GM15510 (cell line): Measurements from ENCODE around the gene MRPL44.
A peak's percentile ranks its signal among the peaks of the same experiment; 100 is the strongest.

Source experiments
- POLR2A ChIP-seq: IDR thresholded peaks from 3 replicates; pipeline ENCODE4 v1.6.1; 2011; ENCODE audit warnings: borderline replicate concordance; ENCODE audit not compliant: insufficient read length; ENCODE audit errors: extremely low read depth

MRPL44 gene

DNA sequence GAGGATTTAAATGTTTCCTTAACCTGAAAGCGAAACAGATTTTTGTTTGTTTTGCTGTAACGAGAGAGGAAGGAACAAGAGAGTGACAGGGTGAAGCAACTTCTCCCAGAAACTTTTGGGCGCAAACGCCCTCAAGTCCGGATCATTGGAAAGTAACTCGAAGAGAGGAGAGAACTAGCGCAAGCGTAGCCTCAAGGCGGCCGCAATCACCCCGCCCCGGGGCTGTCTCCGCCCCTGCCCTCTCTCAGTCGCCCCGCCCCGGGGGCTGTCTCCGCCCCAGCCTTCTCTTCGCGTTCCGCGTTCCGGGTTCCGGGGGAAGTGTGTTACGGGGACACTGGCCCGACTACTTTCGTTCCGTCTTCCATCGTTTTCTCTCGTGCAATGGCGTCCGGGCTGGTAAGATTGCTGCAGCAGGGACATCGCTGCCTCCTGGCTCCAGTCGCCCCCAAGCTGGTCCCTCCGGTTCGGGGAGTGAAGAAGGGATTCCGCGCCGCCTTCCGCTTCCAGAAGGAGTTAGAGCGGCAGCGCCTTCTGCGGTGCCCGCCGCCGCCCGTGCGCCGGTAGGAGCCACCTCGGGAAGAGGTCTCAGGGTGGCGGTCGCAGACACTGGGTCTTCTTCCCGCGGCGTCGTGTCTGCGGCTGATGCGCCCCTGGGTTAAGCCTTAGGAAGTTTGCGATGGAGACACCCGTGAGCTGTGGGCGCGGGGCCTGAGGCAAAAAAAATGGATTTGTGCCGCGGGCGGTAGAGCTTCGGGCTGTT is at the start of gene MRPL44:
MRPL44 (plus strand) TSS at position 372 of the 760 bp plus-strand sequence; CDS start at position 382, 10 bp downstream.
- peak; percentile 73 for TF ChIP-seq POLR2A

GRCh38 chr2:223908304-223908998 is 48.8 kb upstream of the MRPL44 start:
- TF ChIP-seq POLR2A, result no peak

DNA sequence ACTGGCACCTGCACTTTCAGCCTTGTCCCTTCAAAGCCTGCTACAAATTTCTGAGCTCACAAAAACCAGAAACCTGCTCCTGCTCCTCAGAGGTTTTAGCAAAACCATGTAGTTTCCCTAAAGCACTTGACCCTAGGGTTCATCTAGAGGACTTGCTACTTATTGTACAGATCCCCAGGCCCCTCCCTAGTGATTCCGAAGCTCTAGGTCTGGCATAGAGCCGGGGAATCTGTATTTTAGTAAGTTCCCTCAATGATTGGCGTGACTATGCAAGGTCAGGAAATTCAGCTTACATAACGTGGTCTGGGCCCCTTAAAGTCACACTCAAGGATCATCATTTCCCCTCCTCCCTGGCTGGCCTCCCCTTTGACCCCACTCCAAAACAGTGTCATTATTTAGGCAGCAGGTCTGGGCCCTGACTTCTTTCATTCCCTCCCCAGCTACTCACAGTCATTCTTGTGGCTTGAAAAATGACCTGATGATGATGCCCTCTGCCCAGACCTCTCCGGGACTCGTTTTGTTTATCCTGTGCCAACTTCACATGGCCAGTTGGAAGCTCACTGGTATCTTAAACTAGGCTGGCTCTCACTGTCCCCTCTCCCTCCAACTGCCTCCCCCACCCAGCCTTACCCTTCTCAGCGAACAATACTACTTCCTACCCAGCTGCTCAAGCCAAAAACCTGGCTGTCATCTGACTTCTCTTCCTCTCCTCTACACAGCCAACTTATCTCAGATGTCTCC is 48.1 kb upstream of the MRPL44 start:
- TF ChIP-seq POLR2A, result no peak

DNA sequence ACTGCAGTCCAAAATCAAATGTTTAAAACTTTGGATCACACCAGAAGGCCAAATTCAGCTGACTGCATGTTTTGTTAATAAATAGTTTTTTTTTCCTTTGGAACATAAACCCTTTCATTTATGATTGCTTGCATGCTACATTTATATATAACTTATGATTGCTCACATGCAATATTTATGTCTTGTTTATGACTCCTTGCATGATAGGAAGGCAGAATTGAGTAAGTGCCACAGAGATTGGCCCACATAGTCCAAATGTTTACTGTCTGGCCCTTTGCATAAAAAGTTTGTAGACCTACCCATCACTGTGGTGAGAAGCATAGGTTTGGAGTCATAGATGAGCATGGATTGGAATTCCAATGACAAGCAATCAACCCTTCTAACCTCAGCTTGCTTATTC is 42.9 kb upstream of the MRPL44 start:
- no peak for TF ChIP-seq POLR2A

DNA sequence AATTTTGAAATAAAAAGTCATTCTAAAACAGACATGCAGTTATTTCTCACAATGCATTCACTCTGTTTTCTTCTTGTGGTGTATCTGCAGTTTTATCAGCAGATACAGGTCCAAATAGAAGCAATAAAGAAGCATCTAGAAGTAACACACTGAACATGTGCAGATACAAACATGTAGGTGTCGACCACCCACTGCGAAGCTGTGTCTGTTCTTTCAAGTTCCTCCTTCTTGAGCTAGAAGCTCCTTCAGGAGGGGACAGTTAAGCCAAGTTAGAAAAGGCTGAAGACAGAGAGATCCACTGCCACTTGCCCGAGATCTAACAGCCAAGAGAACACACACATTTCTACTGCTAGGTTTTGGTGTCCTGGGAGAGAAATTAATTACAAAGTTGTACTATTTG is 42.2 kb upstream of the MRPL44 start:
- no peak for TF ChIP-seq POLR2A

DNA sequence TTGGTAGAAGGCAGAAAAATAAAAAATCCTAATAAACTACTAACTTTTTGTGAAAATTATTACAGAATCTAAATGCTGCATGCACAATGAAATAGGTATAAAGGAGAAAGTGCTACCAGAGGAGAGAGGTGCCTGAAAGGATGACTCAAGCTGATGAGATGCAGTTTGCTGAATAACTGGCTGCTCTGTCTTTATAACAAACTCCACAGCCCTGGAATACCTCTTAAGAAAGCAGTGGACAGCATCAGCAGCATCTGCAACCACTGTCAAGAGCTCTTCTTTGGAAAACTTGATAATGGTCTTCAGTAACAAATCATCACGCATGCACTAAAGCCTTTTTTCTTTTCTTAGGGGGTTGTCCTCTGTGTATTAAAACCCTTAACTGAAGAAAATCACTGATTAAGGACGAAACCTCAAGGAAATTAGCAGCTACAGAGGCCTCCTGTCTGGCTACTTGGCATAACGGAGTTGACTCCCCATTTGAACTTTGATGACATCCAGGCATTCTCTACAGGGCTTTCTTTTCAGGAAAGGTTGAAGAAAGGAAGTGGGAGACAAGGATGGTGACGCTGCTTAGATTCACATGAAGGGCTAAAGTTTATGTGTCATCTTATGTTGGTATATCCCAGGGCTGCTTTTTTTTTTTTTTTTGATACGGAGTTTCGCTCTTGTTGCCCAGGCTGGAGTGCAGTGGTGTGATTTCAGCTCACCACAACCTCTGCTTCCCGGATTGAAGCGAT is 40.9 kb upstream of the MRPL44 start:
- TF ChIP-seq POLR2A, result no peak

DNA sequence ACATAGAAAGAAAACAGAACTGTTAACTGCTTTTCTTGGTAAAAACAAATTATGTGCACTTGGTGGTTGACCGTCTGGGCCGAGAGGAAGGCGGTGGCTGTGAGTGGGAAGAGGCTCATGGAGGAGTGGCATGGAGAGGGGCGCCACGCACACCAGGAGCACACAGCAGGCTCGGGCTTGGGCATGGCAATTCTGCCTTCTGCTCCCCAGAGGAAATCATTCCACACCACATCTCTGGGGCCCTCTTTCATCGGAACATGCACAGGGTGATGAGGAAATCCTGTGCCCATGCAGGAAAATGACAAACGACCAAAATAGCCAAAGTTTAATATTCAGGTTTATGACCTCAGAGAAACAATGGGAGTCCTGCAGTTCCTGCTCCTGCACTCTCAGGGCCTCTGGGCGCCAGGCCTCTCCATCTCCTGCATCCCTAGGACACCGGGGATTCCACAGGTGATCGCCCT is 38.6 kb upstream of the MRPL44 start:
- TF ChIP-seq POLR2A, result no peak

- TF ChIP-seq POLR2A, result no peak
These were observed 37.2 kb upstream of the MRPL44 start for GRCh38 chr2:223920109-223920508.

GRCh38 chr2:223921204-223921603 is 36.1 kb upstream of the MRPL44 start:
- TF ChIP-seq POLR2A, result no peak

DNA sequence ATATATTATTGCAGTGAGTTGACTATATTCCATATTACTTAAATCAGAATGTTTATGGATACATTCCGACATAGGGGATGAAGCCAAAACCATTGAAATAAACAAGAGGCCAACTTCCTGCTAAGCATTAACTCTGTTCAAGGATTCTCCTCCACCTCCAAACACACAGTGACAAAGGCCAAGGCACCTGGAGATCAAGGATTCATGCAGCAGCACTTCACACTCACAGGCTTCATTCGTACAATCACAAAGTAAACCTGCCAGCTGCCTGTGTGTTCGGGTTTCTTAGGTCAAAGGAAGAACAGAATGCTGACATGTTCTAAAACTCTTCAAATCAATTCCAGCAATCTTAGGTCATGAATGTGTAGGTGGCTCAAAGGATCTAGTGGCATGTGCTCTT is 35.0 kb upstream of the MRPL44 start:
- TF ChIP-seq POLR2A, result no peak

DNA sequence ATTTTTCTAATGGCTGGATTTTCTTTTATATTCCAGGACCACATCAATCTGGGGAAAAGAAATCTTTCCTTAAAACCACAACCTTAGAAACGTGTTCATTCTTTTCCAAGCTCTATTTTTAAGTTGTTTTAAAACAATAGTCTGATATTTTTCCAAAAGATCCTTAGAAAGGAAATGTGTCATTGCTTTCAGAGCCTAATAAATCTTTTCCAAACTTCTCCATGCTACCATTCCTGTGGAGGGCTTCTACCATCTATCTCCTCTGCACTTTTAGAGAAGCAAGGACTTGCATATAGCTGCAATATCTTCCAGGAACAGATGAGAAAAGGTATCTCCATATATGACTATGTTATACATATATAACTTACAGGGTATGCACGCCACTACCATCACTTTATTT is 33.3 kb upstream of the MRPL44 start:
- no peak for TF ChIP-seq POLR2A

DNA sequence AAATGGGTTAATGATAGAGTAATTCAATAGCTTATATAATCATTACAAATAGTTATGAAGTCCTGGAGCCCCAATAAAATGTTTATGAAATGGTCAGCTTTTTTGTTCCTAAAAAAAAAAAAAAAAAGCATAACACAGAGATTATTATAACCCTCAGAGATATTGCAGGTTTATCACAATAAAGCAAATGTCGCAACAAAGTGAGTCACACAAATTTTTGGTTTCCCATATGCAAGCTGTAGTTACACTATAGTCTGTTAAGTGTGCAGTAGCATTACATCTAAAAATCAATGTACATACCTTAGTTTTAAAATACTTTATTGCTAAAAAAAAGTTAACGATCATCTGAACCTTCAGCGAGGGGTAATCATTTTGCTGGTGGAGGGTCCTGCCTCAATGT is 32.2 kb upstream of the MRPL44 start:
- no peak for TF ChIP-seq POLR2A

DNA sequence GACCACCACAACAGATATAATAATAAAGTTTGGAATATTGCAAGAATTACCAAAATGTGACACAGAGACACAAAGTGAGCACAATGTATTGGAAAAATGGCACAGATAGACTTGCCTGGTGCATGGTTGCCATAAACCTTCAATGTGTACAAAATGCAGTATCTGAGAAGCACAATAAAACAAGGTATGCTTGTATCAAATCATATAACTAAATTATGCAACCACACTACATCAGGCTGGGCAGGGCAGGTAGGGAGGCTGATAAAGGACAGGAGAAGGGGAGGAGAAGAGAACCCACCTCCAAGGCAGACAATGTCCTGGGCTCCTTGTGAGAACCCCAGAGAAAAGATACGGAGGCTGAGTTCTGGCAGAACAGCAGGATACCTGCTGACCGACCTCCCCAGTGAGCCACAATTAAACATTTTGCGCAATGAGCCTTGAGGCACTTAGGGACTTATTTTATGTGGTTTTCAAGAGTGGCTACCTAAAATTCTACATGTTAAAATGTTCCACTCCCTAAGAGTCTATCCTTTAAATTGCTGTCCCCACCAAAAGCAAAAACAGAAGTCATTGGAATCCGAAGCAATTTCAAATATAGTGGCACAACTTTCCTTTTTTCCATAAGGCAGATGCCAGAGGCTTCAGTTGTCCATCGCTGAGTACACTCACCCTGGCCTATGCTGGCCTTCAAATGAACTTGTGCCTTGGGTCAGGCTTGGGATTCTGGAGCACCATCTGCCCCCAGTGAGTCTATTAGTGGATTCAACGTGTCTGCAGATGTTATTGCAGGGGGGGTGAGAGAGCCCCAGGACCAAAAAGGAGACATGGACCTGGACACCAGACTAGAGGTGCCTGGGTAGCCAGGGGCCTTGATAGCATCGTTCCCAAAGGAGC is 28.9 kb upstream of the MRPL44 start:
- no peak for TF ChIP-seq POLR2A
